NCI-H2029 treated with DMSO at 0.1 percent for 48 hours (cell line): ENCODE measurements around the gene CDC73.

Experiments
- DNase-seq: peaks from one replicate; lab custom pipeline; 2025; lab: John Stamatoyannopoulos, UW

The CDC73 gene

DNA sequence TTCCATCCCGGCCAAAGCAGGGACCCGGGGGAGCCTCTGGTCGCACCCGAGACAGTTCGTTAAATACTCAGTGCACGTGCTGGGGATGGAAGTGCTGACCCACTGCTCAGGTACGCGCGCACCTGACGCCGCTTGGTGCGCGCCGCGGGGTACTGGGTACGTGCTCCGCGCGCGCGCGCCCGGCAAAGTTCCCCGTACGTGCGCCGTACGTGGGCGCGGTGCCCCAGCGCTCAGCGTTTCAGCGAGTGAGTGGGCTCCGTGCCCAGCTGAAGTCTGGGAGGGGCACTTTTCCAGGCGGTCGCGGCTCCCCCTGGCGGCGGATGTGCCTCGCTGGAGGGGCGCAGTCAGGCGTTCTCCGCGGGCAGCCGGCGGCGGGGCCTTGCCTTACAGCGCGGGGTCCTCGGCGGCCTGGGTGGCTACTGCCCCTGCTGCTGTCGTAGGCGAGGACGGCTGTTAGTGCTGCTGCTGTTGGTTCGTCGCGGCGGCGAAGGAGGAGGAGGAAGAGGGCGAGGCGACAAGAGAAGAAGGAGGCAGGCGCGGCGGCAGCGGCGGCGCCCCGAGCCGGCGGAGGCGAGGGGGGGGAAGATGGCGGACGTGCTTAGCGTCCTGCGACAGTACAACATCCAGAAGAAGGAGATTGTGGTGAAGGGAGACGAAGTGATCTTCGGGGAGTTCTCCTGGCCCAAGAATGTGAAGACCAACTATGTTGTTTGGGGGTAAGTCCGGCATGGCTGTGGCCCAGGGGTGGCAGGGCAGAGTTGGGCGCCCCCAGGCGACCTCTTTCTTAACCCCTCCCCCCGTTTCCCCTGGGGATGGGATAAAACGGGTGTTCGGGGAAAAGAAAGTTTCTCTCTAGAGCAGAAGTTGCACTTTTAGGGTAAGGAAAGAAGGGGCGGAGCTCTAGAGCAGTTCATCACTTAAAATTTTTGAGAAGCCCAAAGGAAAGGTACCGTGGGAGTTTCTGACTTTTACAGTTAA, at the start of gene CDC73:
CDC73 (plus strand) TSS at position 416 of the 978 bp plus-strand sequence; CDS start at position 586, 170 bp downstream.
- peak; percentile 87 for DNase-seq

- DNase-seq, result no peak
Observed at GRCh38 chr1:193077991-193078390, 43.8 kb upstream of the CDC73 start.

DNA sequence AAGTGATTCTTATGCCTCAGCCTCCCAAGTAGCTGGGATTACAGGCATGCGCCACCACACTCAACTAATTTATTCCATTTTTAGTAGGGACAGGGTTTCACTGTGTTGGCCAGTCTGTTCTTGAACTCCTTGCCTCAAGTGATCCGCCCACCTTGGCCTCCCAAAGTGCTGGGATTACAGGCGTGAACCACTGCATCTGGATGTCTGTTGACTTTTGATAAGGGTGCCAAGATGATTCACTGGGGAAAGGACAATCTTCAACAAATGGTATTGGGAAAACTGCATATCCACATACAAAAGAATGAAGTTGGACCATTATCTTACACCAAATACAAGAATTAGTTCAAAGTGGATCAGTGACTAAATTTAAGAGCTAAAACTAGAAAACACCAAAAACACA, 42.6 kb upstream of the CDC73 start:
- DNase-seq, result no peak

DNA sequence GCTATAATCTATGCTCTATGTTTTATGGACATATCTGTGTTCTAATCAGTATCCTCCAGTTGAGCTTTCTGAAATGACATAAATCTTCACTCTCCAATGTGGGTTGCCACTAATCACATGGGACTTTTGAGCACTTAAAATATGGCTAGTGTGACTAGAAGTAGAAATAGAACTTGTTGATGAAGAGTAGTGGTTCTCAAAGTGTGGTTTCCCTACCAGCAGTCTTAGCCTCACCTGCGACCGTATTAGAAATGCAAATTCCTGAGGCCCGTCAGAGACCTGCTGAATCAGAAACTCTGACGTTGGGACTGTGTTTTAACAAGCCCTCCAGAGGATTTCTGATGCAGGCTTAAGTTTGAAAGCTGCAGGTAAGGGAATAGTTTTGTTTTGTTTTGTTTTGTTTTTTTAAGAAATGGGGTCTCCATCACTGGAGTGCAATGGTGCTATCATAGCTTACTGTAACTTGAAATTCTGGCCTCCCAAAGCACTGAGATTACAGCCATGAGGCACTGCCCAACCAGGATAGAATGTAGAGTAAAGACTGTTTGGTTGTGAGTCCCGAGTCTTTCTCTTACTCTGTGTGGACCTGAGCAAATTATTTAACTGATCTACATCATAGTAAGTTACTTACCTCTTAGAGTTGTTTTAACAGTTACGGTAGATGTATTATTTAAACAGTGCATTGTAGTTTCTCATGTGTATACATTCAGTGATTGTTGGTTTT, 38.3 kb upstream of the CDC73 start:
- no peak for DNase-seq

GRCh38 chr1:193085263-193085662, 36.6 kb upstream of the CDC73 start:
- no peak for DNase-seq

DNA sequence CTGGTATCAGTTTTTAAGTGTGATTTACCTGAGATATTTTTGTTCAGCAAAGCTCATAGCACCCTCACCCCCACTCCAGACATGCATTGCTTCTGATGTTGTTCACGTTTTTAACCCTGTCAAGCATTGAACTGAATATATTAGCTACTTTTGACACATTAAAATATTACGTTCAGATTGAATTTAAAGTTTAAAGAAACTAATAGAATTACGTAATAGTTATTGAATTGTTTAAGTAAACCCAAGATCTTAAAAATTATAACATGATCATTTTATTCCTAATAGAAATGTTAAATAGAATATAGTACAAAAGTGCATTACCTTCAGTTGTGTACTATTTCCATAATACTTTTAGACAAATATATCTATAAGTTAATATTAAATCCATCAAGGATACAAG, 35.5 kb upstream of the CDC73 start:
- DNase-seq, result no peak

DNA sequence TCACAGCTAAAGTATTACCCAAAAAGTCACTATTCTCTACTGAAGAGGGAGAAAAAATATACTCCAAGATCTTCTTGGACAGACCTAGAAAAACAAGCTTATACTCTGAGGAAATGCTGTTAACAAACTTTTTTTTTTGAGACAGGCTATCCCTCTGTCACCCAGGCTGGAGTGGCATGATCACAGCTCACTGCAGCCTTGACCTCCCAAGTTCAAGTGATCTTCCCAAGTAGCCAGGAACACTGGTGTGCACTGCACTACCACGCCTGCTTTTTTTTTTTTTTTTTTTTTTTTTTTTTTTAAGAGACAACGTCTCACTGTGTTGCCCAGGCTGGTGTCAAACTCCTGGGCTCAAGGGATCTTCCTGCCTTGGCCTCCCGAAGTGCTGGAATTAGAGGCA, 33.9 kb upstream of the CDC73 start:
- no peak for DNase-seq

DNA sequence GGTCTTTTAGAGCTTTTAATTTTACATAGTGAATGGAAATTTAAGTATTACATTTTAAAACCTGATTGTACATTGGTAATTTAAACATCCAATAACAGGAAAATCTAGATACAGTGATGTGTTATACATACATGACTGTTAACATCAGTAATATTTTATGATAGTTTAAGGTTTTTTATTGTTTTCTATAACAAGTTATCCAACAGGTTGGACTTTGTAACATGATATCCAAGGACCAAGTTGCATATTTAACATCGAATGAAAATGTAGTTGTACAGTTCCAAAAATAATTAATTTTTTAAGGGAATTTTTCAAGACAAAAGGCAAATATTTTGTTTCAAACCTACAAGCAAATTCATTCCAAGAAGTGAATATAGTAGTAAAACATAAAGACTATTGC, 31.0 kb upstream of the CDC73 start:
- no peak for DNase-seq

GRCh38 chr1:193094112-193094511, 27.7 kb upstream of the CDC73 start:
- DNase-seq, result no peak

- DNase-seq, result no peak
Observed at GRCh38 chr1:193102662-193103061, 19.2 kb upstream of the CDC73 start.

DNA sequence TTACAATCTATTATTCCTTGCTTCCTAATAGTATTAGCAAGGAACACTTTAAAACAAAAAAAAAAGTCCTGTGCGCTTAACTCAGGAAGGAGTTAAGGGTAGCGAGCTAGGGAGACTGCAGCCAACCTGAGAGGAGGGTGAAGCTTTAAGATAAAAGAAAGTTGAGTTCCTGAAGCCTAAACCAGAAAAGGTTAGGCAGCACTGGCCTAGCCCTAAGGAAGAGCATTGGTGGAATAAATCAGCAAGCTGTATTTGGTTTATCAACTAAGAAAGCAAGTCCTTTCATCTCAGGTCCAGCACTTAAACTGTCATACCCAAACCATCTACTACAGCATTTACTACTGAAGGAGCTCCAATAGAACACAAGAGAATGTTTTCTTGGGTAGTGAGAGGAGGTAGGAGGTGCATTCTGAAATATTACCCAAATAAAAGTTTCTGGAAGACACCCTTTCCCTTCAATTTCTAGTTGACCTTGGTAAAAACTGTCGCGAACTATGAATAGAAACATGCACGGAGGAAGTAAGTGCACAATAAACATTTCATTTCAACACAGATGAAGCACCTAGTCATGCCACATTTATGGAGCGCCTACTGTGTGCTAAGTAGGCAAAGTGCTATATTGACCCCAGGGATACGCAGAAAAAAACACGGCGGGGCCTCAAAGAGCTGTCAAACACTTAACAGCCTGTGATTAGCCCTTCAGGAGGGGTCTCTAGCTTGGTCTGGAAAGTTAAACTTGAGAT, 17.9 kb upstream of the CDC73 start:
- DNase-seq, result no peak

- DNase-seq, result no peak
Observed at GRCh38 chr1:193104502-193104906, 17.3 kb upstream of the CDC73 start.

- DNase-seq, result no peak
Observed at GRCh38 chr1:193104907-193105820, 16.7 kb upstream of the CDC73 start, which contains the start of gene GLRX2. TSS of gene GLRX2 (minus strand) at chr1:193105414. CDS start at chr1:193105382, 32 bp downstream.

- DNase-seq, result no peak
Observed at GRCh38 chr1:193105821-193106177, 16.0 kb upstream of the CDC73 start.

GRCh38 chr1:193108471-193108870, 13.4 kb upstream of the CDC73 start:
- DNase-seq, result no peak

GRCh38 chr1:193109619-193110018, 12.2 kb upstream of the CDC73 start:
- no peak for DNase-seq

DNA sequence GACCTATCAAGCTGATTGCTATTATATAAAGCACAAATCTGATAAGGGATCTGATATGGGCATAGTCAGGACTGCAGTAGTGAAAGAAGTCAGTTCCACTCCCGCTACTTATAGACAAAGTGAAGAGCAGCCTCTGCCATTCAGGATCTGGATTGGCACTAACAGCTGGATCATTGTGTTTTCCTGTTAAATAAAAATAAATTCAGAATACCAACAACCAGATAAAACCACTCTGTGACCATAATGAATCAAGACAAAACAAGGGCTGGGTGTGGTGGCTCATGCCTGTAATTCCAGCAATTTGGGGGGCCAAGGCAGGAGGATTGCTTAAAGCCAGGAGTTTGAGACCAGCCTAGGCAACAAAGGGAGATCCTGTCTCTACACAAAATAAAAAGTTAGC, 11.6 kb upstream of the CDC73 start:
- no peak for DNase-seq

DNA sequence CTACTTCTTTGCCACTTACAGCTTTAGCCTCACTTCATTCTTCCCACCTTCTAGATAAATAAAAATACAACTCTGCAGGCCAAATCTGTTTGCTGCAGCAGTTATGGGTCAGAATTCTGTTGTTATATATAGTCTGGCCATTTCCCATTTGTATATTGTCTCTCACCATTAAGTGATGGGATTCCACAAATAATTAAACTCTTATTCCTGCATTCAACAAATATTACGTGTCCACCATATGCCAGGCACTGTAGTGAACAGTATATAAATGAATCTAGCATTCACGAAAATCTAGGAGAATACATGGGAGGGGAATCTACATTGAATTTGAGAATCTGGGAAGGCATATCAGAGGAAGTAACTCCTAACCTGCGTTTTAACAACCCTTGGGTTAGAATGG, 11.0 kb upstream of the CDC73 start:
- no peak for DNase-seq

GRCh38 chr1:193111641-193112090, 10.2 kb upstream of the CDC73 start:
- DNase-seq, result no peak

- no peak for DNase-seq
Observed at GRCh38 chr1:193113258-193113991, 8.4 kb upstream of the CDC73 start.

- no peak for DNase-seq
Observed at GRCh38 chr1:193113992-193114332, 7.9 kb upstream of the CDC73 start.
